Adipose tissue (tissue), 3 donors: ENCODE data around the gene EXPH5. TPM values are rescaled to one million over a fixed set of nuclear protein-coding genes. Genes with fewer than 3 reads are reported as not detected.

ENCODE experiments used
- H3K27ac ChIP-seq: one replicate; pipeline ENCODE4 v1.5.1; 2013; ENCODE audit warnings: low read depth, low read length
- WGBS, 3 donors: extraction: QIAGEN DNeasy Blood & Tissue Kit; methylation state at CpG; one replicate each; pipeline ENCODE4 v1.1.7; 2013; 5-methylcytosine and 5-hydroxymethylcytosine counted together
- polyA plus RNA-seq, 3 donors: library from polyadenylated mRNA; stranded (reverse); fragments of 200-250 nt; gene quantifications; one replicate each; pipeline ENCODE4 v1.2.3, GENCODE V29; 2013
- donor health status: healthy with polysubstance abuse.
- donor health status: Bipolar disorder and iron deficiency.
- donor health status: healthy.

EXPH5 gene
- polyA plus RNA-seq, 3 donors: 0.12 to 0.28 TPM; not detected in 1

DNA sequence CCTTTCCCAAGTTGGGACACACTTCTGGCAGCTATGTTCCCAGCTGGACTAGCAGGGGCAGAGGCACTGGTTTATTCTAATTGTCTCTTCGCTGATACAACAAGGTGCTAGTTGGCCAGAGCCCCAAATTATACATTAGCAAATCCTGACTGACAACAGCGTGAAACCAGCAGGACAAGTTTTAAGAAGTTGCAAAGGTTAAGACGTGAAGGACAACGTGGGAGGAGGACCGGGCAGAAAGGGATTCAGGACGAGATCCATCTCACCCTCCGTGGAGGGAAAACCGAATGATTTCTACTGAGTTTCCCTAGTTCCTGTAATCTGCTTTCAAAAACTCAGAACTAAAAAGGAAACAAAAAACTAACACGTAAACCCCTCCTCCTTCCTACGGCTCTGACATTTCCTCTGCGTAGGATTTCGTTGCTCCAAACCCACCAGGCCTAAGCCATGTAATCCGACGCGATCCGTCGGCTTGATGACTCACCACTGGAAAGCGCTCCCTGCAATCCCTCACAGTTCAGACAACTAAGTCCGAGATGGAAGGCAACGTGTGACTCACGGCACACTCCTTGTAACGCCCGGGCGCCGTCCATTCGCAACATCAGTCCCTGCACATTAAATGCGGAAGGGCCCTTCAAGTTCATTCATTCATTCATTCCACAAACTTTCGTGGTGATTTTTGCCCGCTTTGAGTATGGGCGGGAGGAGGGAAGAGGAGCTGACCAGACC, 96.1 kb downstream of the EXPH5 start:
- WGBS, 3 donors: 1 to 2% (median 2%) methylated on average over 30 of the region's 30 CpGs

DNA sequence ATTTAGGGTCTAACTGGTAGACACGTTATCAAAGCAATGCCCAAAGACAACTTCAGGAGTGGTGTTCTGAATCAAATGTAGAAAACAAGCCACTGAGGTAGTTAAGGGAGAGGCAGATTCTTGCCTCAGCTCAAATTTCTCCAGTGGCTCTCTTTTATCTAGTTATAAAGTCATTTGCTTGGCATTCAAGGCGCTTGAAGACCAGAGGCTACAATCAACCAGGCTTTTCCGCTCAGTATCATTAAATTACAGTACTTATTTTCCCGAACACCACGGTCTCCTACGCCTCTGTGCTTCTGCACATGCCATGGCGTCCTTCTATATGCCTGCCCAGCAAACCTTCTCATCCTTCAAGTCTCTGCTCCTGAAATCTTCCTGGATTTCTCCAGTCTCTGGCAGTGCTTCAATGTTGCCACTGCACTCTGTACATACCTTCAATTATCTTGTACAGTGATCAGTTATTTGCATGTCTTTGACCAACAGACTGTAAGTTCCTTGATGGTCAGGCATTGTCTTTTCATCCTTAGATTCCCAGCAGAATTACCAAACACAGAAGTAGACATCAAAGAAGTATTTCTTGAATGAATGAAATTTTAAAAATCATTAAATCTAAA, 96.8 kb downstream of the EXPH5 start:
- WGBS, 3 donors: 84 to 95% (median 89%) methylated on average over 7 of the region's 7 CpGs
- H3K27ac ChIP-seq: no peak overlapping the region

More for the DNA sequence above, 96.1 kb downstream of the EXPH5 start:
- peak overlapping the region; percentile 88 for H3K27ac ChIP-seq

DNA sequence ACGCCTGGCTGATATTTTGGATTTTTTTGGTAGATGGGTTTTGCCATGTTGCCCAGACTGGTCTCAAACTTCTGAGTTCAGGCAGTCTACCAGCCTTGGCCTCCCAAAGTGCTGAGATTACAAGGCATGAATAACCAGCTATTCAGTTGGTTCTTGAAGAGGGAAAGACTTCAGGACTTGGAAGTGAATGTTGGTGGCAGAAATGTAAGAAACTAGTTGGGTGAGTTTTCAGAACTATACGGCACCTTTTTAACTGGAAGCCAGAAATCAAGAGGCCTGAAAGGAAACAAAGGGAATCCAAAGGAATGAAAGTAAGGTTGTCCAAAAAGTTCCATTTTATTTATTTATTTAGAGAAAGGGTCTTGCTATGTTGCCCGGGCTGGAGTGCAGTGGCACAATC, 98.2 kb downstream of the EXPH5 start:
- WGBS, 3 donors: 84 to 96% (median 92%) methylated on average over 3 of the region's 3 CpGs
- H3K27ac ChIP-seq: no peak overlapping the region

DNA sequence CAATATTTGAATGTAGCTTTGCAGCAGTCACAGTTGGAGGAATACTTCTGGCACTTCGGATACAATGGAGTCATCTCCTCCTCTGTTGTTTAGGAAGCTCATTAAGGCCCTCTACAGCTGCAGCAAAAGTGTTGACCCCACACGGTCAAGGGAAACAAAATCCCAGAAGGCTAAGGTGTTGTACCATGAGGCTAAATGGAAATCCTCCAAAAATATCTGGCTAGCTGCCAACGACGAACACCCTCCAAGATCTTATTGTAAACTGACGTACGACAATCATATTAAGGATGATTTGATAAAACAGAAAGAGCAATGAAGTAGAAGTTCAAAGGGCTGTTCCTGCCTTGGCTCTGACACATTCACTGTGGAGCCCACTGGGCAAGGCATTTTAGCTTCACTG, 99.4 kb downstream of the EXPH5 start:
- 37 to 68% (median 62%) methylated on average over 6 of the region's 6 CpGs for WGBS, 3 donors
- no peak overlapping the region for H3K27ac ChIP-seq

DNA sequence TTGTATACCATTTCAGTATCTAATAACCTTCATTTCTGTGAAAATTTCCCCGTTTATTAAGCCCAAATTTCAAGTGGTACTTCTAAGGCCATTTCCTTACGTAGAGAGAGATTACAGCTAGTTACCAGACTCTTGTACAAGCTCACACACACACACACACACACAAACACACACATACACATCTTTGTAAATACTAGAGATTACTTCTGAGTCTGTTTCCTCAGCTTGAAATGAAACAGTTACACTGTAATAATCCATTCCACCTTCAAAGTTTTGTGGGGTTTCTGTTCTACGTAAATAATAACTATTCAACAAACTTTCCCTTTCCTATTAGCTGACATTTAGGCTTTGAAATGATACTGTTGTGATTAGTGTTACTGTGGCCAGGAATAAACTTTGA, 101.6 kb downstream of the EXPH5 start:
- 85 to 96% (median 96%) methylated on average over 3 of the region's 3 CpGs for WGBS, 3 donors
- H3K27ac ChIP-seq: no peak overlapping the region

DNA sequence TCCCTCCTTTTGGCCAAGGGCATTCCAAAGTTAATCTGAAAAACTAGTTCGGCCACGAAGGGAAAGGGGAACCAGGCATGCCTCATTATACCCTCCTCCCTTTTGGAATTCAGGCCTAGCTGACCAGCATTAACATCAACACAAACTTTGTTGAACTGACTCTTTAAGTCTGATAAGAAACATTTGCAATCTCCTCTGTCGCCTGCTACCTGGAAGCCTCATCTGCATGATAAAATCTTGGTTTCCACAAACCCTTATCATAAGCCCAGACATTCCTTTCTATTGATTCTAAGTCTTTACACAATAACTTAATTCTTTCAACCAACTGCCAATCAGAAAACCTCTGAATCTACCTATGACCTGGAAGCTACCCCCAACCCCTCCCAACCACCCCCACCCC, 106.7 kb downstream of the EXPH5 start:
- WGBS, 3 donors: 82 to 93% (median 93%) methylated on average over 3 of the region's 3 CpGs
- no peak overlapping the region for H3K27ac ChIP-seq

DNA sequence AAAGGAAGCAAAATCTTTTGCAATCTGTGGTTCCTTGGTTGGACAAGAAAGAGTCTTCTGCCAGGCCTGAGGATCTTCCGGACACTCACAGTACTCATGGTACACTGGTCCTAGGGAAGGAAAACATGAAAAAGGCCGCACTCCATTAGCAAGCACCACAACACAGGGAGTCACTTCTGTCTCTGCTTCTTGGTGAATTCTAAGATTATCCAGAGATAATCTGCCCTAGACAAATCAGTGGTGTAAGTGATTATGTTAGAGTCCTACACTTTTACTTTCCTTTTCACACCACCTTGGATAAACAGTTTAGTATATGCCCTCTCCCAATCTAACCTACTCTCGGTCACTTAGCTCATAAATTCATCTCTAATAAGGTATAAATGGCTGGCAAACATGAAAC, 107.2 kb downstream of the EXPH5 start:
- WGBS, 3 donors: 96 to 99% (median 97%) methylated on average over 3 of the region's 3 CpGs
- no peak overlapping the region for H3K27ac ChIP-seq

DNA sequence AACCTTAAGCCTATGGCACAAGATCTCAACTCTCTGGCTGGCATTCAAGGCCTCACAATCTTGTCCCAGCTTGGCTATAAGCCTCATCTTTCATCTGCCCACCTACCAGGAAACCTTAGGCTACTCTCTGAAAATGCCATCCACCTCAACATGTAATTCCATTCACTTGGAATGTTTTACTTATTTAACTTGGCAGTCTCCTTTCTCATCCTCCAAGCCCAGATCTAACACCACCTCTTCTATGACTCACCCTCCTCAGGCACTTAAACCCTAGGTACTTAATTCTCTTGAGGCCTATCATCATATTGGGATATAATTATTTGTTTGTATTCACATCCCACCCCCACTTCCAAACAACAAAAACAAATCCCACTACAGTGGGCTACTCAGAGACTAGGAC, 110.4 kb downstream of the EXPH5 start:
- no peak overlapping the region for H3K27ac ChIP-seq

DNA sequence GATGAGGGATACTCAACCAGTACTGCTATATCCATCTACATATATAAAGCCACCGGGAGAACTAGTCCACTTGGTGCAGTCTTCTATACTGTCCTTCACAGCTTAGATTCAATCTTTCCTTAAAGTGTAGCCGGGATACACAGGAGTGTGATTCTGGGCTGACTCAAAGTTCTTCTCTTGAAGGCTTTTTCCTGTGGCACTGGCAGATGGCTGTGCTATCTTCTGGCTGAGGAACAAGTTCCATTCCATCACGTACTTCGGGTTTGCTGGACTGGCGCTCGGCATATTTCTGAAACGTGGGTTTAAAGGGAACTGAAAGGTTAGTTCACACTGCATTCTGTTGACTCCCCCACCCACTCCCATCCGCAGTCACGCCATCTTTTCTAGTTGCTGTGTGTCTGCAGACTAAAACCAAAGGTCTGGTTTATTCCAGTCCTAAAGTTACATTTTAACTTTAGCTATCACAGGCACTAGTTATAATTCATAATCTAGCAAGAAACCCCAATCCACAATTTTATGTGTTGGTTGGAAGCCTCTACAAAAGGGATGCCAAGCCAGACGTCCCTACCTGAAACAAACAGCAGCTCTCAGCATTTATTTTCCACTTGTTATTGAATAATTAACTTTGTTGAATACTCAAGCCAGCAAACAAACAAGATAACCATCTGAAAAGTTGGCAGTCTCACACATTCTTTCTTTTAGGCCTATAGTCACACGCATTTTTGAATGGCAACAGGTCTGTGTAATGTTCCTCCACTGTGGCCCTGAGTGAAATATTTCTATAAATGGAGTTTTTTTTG, 118.7 kb downstream of the EXPH5 start:
- WGBS, 3 donors: 46 to 93% (median 91%) methylated on average over 11 of the region's 11 CpGs
- H3K27ac ChIP-seq: no peak overlapping the region

DNA sequence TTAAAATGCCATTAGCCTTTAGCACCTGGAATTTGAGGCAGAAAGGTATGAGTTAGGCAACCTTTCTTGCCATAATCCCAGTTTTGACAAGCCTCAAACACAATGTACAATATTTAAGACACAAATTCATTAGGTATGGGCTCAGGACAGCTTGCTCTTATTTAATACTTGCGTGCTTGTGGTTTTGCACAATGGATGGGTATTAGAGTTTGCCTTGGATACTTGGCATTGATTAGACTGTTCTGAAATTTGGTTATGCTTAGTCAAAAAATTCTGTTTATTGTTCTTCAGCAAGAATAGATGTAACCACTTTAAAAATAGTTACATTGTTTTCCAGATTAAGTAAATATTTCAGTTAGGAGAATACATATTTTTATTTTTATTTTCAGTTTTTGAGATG, 120.9 kb downstream of the EXPH5 start:
- no peak overlapping the region for H3K27ac ChIP-seq
- 91 to 100% (median 94%) methylated on average over 1 of the region's 1 CpG for WGBS, 3 donors

DNA sequence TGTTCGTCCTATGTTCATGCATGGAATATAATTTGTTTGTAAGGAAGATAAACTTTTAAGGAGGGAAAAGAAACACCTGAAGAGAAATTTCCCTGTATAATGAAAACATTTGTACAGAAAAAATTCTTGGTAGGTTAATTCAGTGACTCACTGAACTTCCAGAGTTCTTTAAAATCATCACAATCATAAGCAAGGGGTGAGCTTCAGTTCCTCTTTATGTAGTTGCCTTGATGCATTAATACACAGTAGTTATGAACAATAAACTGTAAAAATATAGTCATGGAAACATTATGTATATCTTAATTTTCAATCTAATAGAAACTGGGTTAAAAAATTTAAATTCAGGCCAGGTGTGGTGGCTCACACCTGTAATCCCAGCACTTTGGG, 125.1 kb downstream of the EXPH5 start:
- WGBS, 3 donors: 27 to 94% (median 83%) methylated on average over 1 of the region's 1 CpG
- no peak overlapping the region for H3K27ac ChIP-seq

DNA sequence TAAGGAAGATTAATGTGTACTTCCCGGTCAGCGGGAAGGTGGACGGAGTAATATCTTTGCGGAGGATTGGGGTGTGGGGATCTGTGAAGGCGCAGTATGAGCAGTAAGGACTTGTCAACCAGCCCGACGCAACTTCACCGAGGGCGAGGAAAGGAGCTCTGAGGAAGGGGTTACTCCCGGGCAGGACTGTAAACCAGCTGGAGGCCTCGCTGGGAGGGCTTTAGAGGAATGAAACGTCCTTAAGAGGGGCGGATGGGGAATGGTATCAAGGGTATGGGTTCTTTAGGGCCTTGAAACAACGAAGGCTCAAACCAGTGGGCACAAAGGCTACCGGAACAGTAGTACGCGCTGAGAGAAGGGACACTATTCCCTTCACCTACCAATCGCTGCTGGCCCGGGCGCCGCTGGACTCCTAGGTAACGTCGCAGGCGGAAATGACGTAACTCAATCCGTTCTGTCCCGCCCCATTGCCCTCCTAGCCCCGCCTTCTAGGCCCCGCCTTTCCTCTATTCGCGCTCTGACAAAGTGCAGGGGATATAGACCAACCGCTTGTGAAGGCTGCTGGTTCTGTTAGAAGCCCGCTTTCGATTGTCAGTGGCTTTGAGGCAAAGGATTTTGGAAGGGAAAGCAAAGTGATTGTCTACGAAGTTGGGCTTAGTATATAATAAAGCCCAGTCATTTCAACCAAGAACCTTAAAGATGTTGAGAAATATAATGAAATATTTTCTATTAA, 126.3 kb downstream of the EXPH5 start, which contains the start of gene C11orf65:
TSS of gene C11orf65 (minus strand) at position 439 of the 733 bp plus-strand sequence. CDS start 5,970 bp downstream, outside the sequence.
- 0% methylated on average over 33 to 35 of the region's 35 CpGs for WGBS, 3 donors

DNA sequence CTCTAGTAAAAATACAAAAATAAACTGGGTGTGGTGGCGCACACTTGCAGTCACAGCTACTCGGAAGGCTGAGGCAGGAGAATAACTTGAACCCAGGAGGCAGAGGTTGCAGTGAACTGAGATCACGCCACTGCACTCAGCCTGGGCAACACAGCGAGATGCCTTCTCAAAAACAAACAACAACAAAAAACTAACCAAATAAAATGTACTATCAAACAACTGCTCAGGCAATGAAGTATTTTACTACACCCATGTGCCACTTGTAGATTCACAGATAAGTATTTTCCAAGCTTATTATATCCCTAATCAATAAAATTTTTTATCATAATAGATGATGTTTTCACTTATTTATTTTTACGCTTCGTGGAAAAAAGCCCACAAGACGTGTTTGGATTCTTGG, 127.2 kb downstream of the EXPH5 start:
- WGBS, 3 donors: 45 to 55% (median 51%) methylated on average over 7 of the region's 7 CpGs
- H3K27ac ChIP-seq: no peak overlapping the region

More for the DNA sequence above, 126.3 kb downstream of the EXPH5 start, which contains the start of gene C11orf65:
- peak within 1 kb of the TSS; percentile 82 for H3K27ac ChIP-seq

Other genes with a start within 250 kb of the EXPH5 start
- gene C11orf65, start 126.2 kb downstream of the EXPH5 start, polyA plus RNA-seq: under 1 TPM; 0.33 to 0.64 (median 0.56) TPM
- 10 to 100 TPM in 2 of 3 donors, 1 to 10 TPM in 1; 3.5 to 25.9 (median 12.7) TPM for gene POGLUT3, start 95.4 kb downstream of the EXPH5 start, polyA plus RNA-seq
- gene DDX10, start 71.3 kb upstream of the EXPH5 start, polyA plus RNA-seq: 10 to 100 TPM; 12.3 to 28.9 (median 13.0) TPM